ENCODE results near the gene FAM186B.

DNA sequence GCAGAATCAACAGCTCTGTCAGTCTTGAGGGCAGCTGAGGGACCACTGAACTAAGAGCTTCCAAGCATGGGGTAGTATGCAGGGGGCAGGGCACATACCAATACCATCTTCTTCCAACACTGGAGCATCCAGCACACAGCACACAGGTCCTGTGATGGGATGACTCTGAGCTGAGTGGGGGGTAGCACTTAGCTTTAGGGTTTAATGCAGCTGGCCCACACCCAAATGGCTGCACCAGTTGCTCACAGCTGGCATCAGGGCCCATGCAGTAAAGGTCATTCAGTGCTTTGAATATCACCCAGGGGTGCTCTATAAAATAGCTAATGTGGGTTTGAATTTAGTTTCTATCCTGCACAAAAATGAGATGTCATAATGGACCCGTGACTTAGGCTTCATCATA is 1.7 kb downstream of the FAM186B start:
- TF ChIP-seq, protein P1, sequence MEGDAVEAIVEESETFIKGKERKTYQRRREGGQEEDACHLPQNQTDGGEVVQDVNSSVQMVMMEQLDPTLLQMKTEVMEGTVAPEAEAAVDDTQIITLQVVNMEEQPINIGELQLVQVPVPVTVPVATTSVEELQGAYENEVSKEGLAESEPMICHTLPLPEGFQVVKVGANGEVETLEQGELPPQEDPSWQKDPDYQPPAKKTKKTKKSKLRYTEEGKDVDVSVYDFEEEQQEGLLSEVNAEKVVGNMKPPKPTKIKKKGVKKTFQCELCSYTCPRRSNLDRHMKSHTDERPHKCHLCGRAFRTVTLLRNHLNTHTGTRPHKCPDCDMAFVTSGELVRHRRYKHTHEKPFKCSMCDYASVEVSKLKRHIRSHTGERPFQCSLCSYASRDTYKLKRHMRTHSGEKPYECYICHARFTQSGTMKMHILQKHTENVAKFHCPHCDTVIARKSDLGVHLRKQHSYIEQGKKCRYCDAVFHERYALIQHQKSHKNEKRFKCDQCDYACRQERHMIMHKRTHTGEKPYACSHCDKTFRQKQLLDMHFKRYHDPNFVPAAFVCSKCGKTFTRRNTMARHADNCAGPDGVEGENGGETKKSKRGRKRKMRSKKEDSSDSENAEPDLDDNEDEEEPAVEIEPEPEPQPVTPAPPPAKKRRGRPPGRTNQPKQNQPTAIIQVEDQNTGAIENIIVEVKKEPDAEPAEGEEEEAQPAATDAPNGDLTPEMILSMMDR (IDR thresholded peaks at IDR 0.05), result no peak
- TF ChIP-seq POLR2A (IDR thresholded peaks at IDR 0.05), result no peak

Data from heart left ventricle (tissue), 13 donors.